ENCODE results near the gene NFYC. TPM values are rescaled to one million over a fixed set of nuclear protein-coding genes. Genes with fewer than 3 reads are reported as not detected.

NFYC gene
- polyA plus RNA-seq, 1 of the 3 experiments (the other 2 are of a cell fraction) = 72.4 TPM

DNA sequence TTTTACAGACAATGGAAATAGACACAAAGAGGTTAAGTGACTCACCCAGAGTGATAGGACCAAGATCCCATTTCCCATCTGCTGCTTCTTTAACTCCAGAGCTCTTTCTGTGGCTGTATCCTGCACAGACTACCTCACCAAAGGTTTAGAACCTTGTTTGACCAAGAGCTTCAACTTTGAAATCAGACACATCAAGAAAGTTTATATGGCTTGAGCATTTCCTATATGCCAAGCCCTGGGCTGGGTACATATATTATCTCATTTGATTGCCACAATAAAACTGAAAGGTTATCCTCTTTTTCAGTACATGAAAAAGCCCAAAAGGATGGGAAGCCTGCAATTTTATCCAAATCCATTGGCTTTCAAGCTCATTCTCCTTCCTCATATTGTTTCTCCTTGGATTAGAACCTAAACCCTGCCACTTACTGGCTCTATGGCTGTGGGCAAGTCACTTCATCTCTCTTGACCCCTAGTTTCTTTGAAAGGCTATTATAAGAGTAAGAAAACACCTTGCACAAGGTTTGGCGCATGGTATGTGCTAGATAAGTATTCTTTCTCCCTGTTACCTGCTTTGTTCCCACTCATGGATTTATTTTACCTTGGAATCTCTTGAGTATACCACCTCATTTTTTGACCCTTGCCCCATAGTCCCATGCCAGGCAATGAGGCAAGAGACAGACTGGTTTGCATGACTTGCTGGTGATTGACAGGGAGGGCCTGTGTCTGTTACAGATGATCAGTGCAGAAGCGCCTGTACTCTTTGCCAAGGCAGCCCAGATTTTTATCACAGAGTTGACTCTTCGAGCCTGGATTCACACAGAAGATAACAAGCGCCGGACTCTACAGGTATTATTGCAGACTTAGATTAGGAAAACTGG is 57.6 kb downstream of the NFYC start:
- H3K9ac ChIP-seq = no peak overlapping the region
- no peaks in the 10 kb centered on the region for H4K20me1 ChIP-seq (ENCODE audit: insufficient read depth)
- H3K4me3 ChIP-seq (ENCODE audit: low read depth in 2 of 2, low read length in 1 of 2) = no peak overlapping the region
- no peaks in the 10 kb centered on the region for H3F3A ChIP-seq (replicated peaks; ENCODE audit: insufficient read depth)
- ChIA-PET CTCF (interaction anchor here (0.9 to 1.3 kb wide), 3 partner anchors 17 to 100 kb away, joined by 3 to 4 read pairs (median 4); no protein-coding TSS in a partner anchor), POLR2A (interaction anchor here (0.7 kb wide), 1 partner anchor 96 kb away, joined by 3 read pairs; no protein-coding TSS in a partner anchor)
- no peak overlapping the region for H3K27ac ChIP-seq (ENCODE audit: low read depth in 2 of 2, low read length in 1 of 2)
- H3K9me3 ChIP-seq = no peaks in the 10 kb centered on the region
- no peak for DNase-seq
- H3K36me3 ChIP-seq (replicated peaks in 1 of 2; ENCODE audit: control insufficient read depth in 1 of 2, insufficient read depth in 2 of 2, low read length in 1 of 2) = peaks cover 63 to 65% of the 10 kb centered on the region in 2 experiments
- no peak overlapping the region for H3K4me2 ChIP-seq
- no peak overlapping the region for H2AFZ ChIP-seq (ENCODE audit: low read depth)
- no peaks in the 10 kb centered on the region for H3K27me3 ChIP-seq (ENCODE audit: insufficient read depth)
- peaks cover 12% of the 10 kb centered on the region; the same call in 1 of the 2 replicates for H3K79me2 ChIP-seq (ENCODE audit: insufficient read depth)
- WGBS (ENCODE audit: low lambda C conversion rate) = 82% methylated on average over 5 of the region's 5 CpGs
- TF ChIP-seq NRF1 (IDR thresholded peaks at IDR 0.05; ENCODE audit: low read depth, low read length) = no peak
- no peak for TF ChIP-seq ELF1 (IDR thresholded peaks at IDR 0.05)
- H3K4me1 ChIP-seq (ENCODE audit: control insufficient read depth in 1 of 2, insufficient read depth in 2 of 2, low read depth in 1 of 2, low read length in 1 of 2) = 0 out of 4 replicates have a peak, but pooled peaks cover 0 to 7% of the 10 kb centered on the region in 2 experiments
- H3K9me2 ChIP-seq = no peaks in the 10 kb centered on the region

- no peak for DNase-seq
- Histone ChIP-seq H3K36me3 (replicated peaks in 1 of 2; ENCODE audit: control insufficient read depth in 1 of 2, insufficient read depth in 2 of 2, low read length in 1 of 2) (peaks cover 65 to 70% of the 10 kb centered on the region in 2 experiments), H3K4me1 (ENCODE audit: control insufficient read depth in 1 of 2, insufficient read depth in 2 of 2, low read depth in 1 of 2, low read length in 1 of 2) (0 out of 4 replicates have a peak, but pooled peaks cover 0 to 3% of the 10 kb centered on the region in 2 experiments), H3K27me3 (ENCODE audit: insufficient read depth) (no peaks in the 10 kb centered on the region), H3K9me2 (no peaks in the 10 kb centered on the region), H3K79me2 (ENCODE audit: insufficient read depth) (peaks cover 6% of the 10 kb centered on the region; the same call in 1 of the 2 replicates), H3F3A (replicated peaks; ENCODE audit: insufficient read depth) (no peaks in the 10 kb centered on the region), H3K4me2 (no peak overlapping the region), H3K9me3 (no peaks in the 10 kb centered on the region), H3K9ac (no peak overlapping the region), H3K4me3 (ENCODE audit: low read depth in 2 of 2, low read length in 1 of 2) (no peak overlapping the region), H4K20me1 (ENCODE audit: insufficient read depth) (no peaks in the 10 kb centered on the region), H2AFZ (ENCODE audit: low read depth) (no peak overlapping the region), H3K27ac (ENCODE audit: low read depth in 2 of 2, low read length in 1 of 2) (no peak overlapping the region)
- no peak for TF ChIP-seq TAF1 (IDR thresholded peaks at IDR 0.05; ENCODE audit: borderline replicate concordance, low read depth, low read length)
- TF ChIP-seq GABPA (IDR thresholded peaks at IDR 0.05; ENCODE audit: low read depth) = no peak
- TF ChIP-seq, protein P1, sequence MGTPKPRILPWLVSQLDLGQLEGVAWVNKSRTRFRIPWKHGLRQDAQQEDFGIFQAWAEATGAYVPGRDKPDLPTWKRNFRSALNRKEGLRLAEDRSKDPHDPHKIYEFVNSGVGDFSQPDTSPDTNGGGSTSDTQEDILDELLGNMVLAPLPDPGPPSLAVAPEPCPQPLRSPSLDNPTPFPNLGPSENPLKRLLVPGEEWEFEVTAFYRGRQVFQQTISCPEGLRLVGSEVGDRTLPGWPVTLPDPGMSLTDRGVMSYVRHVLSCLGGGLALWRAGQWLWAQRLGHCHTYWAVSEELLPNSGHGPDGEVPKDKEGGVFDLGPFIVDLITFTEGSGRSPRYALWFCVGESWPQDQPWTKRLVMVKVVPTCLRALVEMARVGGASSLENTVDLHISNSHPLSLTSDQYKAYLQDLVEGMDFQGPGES (IDR thresholded peaks at IDR 0.05; ENCODE audit: low read depth, low read length) = no peak
- no peak for TF ChIP-seq RXRA (IDR thresholded peaks at IDR 0.05; ENCODE audit: borderline replicate concordance, low read depth)
- TF ChIP-seq, protein P2, sequence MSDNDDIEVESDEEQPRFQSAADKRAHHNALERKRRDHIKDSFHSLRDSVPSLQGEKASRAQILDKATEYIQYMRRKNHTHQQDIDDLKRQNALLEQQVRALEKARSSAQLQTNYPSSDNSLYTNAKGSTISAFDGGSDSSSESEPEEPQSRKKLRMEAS (IDR thresholded peaks at IDR 0.05; ENCODE audit: low read depth) = no peak
- TF ChIP-seq RCOR1 (IDR thresholded peaks at IDR 0.05; ENCODE audit: low read length) = no peak
- no peak for TF ChIP-seq POLR2AphosphoS5 (IDR thresholded peaks at IDR 0.05; ENCODE audit: low read depth, low read length)
- no peak for TF ChIP-seq SIN3A (IDR thresholded peaks at IDR 0.05; ENCODE audit: borderline replicate concordance, low read depth, low read length)
- no peak for TF ChIP-seq NRF1 (IDR thresholded peaks at IDR 0.05; ENCODE audit: low read depth, low read length)
- WGBS (ENCODE audit: low lambda C conversion rate) = 84% methylated on average over 3 of the region's 3 CpGs
- CTCF ChIA-PET = interaction anchor here (0.9 to 3.8 kb wide), 2 partner anchors 24 to 99 kb away, joined by 4 to 19 read pairs; no protein-coding TSS in a partner anchor
- POLR2A ChIA-PET = interaction anchor here (0.7 kb wide), 1 partner anchor 97 kb away, joined by 3 read pairs; no protein-coding TSS in a partner anchor
Observed at GRCh38 chr1:40749817-40750216, 58.3 kb downstream of the NFYC start.

Measured in SK-N-SH (cell line).